Stimulated activated CD8-positive, alpha-beta memory T cell treated with anti-CD3 and anti-CD28 coated beads, Interleukin-15, amount 100 ng/mL, for 24 hours (primary cell): ENCODE results near the gene IL31.
"Not testable (repeated sequence)": the region's sequence is repeated elsewhere in the genome, so short reads cannot be mapped to it uniquely, and the experiment has no call there.

Source experiments
- DNase-seq: peaks from one replicate; pipeline ENCODE4 v3.0.0-alpha.2; 2020; ENCODE audit warnings: low read depth

IL31 gene

DNA sequence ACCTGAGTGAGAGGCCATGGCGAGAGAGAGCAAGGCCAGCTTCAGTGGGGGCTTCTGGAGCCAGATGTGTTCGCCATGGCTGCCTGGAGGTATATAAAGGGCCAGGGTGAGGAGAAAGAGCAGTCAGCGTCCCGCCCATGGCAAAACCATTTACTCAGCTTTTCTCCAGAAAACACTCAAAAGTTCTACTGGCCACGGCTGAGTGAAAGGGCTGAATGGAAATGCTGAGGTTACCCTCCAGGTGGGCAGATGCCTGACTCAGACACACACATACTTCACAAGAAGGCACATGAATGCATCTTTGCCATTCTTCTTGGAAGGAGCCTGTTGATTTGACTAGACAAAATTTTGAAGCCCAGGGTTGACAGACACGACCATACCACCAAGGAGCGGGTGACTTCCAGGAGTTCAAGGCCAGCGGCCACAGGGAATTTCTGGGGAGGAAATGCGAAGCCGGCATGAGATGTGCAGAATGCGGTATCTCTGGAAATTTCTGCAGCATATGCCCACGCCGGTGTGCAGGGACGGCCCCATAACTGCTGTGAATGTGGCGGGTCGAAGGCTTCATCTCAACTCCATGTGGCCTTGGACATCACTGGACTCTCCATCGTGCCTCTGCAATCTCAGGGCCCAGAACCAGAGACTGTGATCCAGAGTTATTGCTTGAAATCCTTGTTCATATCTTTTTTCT, at the start of gene IL31:
TSS of gene IL31 (minus strand) at position 67 of the 691 bp plus-strand sequence. CDS start at position 18, 49 bp downstream.
- no peak for DNase-seq

DNA sequence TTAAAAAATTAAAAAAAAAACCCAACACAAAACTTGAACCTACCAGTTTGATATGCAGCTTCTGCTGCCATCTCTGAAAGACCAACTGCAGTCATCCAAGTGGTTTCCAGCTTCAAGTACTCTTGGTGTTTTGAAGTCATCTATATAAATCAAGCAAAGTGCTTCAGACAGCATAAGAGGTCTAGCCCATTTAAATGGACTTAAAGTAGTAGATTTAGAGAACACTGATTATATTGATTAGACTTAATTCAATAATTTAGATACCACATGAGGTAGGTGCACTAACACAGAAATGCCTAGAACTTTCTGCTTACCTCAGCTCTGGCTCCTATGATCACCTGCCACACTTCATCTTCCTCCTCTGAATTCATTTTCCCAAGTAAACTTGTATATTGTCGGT, 42.4 kb upstream of the IL31 start:
- no peak for DNase-seq

DNA sequence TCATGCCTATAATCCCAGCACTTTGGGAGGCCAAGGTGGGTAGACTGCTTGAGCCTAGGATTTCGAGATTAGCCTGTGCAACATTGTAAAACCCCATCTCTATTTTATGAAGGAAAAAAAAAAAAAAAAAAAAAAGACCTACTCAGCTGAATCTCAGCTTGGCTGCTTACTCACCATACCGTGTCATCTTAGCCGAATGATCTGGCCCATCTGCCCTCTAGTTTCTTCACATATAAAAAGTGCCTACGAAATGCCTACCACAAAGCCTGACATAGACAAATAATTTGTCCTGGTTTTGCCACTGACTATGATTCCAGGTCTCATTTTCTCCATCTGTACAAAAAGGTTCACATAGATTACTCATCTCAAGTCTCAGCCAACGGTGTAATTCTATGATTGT, 41.8 kb upstream of the IL31 start:
- DNase-seq, result no peak

DNA sequence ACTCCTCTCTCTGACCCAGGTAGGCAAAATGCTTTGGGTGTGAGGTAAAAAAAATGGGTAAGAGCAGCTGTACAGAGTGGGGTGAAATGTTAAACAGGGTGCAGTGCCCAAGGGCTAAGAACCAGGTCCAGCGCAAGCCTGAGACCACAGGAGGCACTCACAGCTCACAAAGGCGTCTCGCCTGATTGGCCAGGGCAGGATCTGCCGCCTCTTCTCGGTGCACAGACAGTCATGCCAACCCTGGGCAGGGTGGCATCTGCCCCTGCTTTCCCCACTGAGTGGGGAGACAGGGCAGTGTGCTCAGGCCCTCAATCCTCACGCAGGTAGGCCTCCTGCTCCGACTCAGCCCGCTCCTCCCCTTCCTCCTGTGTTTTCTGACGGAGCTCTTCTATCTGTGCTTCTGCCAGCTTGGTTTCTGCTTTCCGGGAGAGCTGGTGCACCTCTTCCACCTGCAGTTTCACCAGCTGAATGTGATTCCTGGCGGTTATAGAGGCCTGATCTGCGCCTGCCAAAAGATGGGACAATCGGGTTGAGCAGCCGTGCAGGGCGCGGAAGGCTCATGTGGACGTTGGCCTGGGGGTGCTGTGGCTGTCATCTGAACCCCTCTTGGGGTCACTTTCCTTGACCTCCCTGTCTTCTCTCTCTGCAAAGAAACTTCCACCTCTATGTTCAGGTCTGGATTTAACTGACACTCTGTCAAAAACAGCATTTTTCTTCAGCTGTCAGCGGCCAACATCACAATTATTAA, 34.2 kb upstream of the IL31 start:
- DNase-seq, result no peak

DNA sequence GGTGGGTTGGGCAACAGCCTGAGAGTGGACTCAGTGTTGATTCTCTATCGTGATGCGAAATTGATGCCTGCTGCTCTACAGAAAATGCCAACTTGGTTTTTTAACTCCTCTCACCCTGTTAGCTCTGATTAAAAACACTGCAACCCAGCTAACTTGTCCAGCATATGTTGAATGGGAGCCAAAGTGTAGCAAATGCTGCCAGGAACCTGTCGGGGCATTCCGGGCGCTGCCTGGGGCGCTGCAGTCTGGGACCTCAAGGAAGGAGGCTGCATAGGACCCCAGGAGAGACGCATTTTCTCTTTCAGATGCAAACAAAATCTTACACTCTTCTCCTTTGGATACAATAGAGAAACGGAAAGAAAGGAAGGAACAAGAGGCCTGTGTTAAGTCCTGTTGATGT, 33.4 kb upstream of the IL31 start:
- DNase-seq, result no peak

DNA sequence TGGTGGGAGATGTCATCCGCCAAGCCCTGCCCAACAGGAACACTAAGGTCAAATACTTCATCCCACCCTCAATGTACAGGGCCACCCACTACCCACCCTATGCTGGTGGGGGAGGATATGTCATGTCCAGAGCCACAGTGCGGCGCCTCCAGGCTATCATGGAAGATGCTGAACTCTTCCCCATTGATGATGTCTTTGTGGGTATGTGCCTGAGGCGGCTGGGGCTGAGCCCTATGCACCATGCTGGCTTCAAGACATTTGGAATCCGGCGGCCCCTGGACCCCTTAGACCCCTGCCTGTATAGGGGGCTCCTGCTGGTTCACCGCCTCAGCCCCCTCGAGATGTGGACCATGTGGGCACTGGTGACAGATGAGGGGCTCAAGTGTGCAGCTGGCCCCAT, 33.0 kb upstream of the IL31 start:
- no peak for DNase-seq

DNA sequence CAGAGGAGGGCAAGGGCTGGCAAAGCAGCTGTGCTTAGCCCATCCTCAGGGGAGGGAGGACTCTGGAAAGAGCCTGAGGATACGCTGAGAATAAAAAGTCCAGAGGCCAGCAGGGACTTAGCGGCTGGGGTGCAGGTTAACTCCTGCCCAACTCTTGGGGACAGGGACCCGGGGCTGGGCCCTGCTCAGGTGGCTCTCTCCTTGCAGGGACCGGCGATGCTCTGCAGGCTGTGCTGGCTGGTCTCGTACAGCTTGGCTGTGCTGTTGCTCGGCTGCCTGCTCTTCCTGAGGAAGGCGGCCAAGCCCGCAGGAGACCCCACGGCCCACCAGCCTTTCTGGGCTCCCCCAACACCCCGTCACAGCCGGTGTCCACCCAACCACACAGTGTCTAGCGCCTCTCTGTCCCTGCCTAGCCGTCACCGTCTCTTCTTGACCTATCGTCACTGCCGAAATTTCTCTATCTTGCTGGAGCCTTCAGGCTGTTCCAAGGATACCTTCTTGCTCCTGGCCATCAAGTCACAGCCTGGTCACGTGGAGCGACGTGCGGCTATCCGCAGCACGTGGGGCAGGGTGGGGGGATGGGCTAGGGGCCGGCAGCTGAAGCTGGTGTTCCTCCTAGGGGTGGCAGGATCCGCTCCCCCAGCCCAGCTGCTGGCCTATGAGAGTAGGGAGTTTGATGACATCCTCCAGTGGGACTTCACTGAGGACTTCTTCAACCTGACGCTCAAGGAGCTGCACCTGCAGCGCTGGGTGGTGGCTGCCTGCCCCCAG, 32.3 kb upstream of the IL31 start:
- no peak for DNase-seq

DNA sequence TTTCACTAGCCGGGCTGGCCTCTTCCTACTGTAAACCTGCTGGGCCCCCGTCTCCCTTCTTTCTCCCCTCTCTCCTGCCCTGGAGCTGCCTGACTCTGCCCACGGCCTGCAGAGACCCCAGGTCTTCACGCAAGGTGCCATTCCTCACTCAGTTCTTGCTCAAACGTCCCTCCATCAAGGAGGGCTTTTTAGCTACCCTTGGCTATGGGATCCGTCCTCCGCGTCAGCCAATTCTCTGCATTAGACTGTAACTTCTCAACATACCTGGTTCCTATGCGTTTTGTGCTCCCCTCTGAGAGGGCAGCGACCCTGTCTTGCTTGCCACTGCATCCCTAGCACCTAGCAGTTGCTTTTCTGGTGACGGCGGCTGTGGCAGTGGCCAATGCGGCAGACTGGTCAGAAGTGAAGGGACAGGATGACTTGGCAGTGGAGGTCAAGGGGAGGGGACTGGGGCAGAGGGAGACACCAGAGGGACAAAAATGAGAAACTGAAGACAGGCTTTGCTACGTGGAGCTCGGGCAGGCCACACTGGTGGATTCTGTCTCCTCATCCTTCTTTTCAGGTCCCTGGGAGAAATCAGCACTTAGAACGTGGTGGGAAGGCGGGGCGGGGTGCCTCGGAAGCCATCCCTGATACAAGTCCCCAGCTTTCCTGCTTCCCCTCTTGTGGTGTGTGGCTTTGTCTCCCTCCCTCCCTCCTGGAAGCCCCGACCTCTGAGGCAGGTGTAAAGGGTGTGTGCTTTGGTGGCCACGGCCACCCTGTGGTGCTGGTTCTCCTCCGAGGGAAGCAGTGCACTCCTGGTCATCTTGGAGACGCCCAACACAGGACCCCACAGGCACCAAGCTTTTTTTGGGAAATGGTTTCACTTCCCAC, 31.3 kb upstream of the IL31 start:
- DNase-seq, result no peak

DNA sequence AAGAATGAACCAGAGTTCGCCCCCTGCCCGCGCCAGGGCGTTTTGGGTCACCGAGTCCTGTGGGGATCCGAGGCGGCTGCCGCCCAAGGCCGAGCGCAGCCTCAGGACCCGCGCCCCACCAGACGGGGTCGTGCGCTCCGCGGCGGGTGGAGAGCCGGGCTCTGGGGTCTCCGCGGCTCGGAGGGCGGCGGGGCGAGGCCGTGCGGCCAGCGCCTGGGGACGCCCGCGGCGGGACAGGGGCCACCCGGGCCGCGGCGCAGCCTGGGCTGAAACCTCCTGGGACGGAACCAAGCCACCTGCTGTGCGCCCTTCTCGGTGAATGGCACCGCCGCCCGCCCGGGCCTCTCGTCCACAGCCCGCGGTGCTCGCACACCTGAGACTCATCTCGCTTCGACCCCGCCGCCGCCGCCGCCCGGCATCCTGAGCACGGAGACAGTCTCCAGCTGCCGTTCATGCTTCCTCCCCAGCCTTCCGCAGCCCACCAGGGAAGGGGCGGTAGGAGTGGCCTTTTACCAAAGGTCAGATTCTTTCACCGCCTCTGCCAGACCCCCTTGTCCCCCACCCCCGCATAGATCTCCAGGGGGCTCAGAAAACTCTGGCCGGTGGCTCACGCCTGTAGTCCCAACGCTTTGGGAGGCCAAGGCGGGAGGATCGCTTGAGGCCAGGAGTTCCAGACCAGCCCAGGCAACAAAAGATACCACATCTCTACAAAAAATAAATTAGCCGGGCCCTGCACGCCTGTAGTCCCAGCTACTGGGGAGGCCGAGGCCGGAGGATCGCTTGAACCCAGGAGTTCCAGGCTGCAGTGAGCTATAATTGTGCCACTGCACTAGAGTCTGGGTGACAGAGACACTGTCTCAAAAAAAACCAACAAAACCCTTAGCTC, 30.4 kb upstream of the IL31 start:
- no peak for DNase-seq

DNA sequence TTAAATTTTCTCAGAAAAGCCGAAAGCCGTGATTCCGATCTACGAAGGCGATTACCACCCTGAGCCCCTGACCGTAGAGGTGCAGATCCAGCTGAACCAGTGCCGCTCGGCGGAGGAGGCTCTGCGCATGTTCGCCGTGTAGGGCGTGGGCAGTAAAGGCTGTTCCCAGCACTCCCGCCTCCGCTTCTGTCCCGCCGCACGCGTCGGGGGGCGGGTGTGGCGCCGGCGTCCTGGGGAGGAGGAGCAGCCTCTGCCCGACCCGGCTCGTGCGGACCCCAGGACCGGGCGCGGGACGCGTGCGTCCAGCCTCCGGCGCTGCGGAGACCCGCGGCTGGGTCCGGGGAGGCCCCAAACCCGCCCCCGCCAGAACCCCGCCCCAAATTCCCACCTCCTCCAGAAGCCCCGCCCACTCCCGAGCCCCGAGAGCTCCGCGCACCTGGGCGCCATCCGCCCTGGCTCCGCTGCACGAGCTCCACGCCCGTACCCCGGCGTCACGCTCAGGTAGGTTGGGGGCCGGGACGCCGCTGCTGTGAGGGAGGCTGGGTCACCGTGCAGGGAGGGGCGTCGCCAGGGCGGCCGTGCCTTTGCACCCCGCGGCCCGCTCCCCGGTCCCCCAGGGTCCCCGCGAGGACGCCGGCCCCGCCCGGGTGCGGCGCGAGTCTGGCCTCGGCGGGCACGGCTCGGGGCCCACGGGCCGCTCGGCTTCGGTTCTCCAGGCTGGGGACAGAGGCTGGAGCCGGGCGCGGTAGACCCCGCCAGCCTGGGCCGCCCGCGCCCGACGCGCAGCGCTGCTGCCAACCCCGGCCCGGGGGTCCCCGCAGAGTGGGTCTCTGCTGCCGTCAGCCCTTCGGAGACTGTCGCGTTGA, 29.5 kb upstream of the IL31 start, which contains the start of gene B3GNT4:
TSS of gene B3GNT4 (plus strand) at position 409 of the 866 bp plus-strand sequence. CDS start 910 bp downstream, outside the sequence.
- no peak for DNase-seq

DNA sequence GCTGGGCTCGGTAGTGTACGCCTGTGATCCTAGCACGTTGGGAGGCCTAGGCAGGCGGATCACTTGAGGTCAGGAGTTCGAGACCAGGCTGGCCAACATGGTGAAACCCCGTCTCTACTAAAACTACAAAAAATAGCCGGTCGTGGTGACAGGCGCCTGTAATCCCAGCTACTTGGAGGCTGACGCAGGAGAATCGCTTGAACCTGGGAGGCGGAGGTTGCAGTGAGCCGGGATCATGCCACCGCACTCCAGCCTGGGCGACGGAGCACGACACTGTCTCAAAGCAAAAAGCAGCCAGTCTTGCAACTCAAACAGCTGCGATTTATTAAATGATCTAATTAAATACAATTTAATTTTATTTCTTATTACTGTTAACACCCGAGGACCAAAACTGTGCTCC, 28.8 kb upstream of the IL31 start:
- not testable (repeated sequence) for DNase-seq

DNA sequence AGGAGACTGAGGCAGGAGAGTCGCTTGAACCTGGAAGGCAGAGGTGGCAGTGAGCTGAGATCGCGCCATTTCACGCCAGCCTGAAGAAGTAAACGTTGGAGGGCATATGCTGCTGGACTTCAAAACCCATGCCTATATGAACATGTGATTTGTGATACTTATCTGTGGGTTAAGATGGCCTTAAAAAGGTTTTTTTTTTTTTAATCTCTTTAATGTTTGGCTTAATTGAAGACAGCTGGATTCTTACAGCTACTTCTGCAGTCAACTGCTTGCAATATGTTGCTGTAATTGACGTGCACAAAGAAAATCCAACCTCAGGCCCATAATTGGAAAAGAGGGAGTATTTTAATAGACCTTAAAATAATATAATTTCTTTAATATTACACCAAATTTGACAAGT, 28.0 kb upstream of the IL31 start:
- no peak for DNase-seq

DNA sequence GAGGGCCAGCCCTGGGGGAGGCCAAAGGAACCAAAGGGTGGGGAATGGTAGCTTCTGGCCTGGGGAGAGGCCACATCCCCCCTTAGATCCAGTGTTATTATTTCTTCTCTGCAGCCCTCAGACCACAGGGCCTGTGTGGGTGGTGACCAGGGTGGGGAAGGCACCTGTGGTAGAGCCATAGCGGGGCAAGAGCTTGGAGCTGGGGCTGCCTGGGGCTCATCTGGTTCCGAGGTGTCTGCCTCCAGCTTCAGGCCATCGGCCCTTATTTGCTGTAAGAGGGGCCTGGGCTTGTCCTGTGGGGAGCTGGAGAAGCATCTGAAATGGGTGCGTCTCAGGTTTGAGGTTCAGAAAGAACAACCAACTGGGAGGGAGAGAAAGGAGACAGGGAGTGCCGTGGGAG, 27.4 kb upstream of the IL31 start:
- DNase-seq, result no peak

DNA sequence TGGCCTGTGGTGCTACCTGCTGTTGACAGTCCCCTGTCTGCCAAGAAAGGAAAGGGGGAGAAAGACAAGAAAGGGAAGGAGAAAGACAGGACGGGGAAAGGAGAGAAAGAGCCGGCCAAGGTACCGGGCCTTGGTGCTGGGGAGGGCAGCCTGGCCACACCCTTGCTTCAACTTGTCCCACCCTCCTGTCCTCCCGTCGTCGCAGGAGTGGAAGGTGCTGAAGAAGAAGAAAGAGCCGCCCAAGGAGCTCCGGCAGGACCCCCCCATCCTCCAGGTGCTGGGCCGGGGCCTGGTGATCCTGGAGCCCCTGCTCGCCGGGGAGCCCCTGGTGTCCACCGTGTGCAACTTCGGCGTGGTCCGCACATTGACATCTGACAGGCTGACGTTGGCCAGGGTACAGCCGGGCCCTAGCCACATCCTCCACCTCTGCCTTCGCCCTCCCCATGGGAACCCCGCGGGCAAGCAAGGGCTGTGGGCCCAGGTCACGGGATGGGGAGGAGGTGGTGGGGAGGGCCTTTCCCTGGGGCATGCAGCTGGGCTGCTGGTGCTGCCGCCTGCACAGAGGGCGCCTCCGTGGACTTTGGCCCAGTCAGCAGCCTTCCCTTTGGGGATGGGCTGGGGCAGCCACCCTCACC, 26.6 kb upstream of the IL31 start:
- no peak for DNase-seq

DNA sequence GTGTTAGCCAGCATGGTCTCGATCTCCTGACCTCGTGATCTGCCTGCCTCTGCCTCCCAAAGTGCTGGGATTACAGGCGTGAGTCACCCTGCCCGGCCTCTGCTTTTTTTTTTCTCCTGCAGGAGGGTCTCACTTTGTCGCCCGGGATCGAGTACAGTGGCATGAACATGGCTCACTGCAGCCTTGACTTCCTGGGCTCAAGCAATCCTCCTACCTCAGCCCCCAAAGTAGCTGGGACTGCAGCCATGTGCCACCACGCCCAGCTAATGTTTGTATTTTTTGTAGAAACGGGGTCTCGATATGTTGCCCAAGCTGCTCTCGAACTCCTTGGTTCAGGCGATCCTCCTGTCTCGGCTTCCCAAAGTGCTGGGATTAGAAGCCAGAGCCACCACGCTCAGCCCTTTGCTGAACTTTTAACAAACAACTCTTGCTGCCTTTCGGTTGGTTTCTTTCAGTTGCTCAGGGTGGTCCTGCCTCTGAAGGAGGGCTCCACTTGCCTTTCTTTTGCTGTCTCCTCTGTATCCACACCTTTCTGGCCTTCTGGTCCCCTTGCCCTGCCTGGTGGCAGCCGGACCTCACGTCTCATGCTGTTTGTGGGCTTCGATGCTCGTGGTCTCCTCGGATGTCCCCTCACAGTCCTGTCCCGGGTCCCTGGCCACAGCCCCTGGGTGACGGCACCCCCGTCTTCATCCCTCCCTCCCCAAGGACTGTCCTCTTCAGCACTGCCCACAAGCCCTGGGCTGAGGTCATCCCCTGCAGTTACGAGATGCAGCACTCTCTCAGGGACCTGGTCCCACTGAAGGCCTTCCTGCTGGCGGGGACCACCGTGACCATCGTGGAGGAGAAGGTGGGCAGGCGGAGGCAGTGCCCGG, 25.7 kb upstream of the IL31 start:
- DNase-seq, result no peak

DNA sequence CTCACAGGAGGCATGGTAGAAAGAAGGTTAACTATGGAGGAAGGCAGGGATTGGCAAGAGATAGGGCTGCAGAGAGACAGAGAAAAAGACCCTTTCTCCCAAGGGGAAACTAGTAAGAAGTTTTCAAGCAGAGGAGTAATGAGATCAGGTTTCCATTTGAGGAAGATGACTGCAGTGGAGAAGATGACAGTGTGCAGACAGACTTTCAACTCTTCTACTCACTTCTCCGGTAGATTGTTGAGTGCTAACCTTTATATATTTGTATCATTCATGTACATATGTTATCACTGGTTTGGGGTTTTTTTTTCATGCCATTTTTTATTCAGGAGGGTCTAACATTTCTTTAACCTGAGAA, 23.6 kb upstream of the IL31 start:
- DNase-seq, result no peak

DNA sequence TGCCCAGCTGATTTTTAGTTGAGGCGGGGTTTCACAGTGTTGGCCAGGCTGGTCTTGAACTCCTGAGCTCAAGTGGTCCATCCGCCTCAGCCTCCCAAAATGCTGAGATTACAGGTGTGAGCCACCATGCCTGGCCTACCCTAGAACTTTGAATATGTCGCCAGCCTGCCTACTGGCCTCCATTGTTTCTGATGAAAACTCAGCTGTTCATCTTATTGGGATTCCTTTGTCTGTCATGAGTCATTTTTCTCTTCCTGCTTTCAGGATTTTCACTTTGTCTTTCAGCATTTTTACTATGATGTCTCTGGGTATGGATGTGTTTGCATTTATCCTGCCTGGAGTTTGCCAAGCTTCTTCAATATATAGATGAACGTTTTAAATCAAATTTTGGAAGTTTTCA, 21.4 kb upstream of the IL31 start:
- DNase-seq, result no peak

DNA sequence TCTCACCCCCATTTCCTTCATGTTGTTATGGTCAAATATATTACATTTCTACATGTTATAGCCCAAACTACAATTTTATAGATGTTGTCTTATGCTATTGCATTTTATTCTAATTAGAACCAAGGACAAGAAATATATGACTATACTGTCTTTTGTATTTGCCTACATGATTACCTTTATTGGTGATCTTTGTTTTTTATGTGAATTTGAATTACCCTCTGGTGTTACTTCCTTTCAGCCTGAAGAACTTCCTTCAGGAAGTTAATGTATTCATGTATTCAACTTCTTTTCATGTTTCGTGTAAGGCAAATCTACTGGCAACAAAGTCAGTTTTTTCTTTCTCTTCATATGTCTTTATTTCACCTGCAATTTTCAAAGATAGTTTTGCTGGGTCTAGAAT, 20.8 kb upstream of the IL31 start:
- DNase-seq, result no peak

DNA sequence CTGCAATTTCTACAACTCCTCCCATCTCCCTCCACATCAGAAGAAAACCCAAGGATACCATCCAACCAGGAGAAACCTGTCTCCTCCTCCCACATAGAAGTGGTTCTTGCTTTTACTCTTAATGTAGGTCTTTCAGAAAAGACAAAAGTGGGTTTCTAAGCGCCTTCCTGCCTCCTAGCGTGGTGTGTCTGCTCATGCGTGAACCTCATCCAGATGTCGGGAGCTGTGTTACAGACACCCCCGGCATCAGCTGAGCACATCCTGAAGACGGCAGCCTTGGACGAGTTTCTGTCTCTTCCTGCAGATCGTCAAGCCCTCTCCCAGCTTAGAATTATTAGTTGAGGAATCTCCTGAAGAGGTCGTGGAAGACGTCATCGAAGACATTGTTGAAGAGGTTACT, 18.4 kb upstream of the IL31 start:
- DNase-seq, result no peak
